Adipocyte (in vitro differentiated cells): ENCODE results near the gene RNU5D-1.
"Not testable (repeated sequence)": the region's sequence is repeated elsewhere in the genome, so short reads cannot be mapped to it uniquely, and the experiment has no call there.

Experiments
- DNase-seq: peaks from one replicate; pipeline ENCODE4 v3.0.0-alpha.2; 2015; ENCODE audit warnings: low read depth
- H3K27me3 ChIP-seq: replicated peaks from 2 replicates; pipeline ENCODE4 v1.7.0; 2013; ENCODE audit warnings: mild to moderate bottlenecking, low read length, moderate library complexity; ENCODE audit not compliant: control insufficient read depth, insufficient read depth
- H3K36me3 ChIP-seq: 2 replicates; pipeline ENCODE4 v1.7.0; 2013; ENCODE audit warnings: low read length, mild to moderate bottlenecking, moderate library complexity; ENCODE audit not compliant: control insufficient read depth, insufficient read depth, severe bottlenecking
- H3K4me1 ChIP-seq: 2 replicates; pipeline ENCODE4 v1.7.0; 2013; ENCODE audit warnings: mild to moderate bottlenecking, low read length, moderate library complexity; ENCODE audit not compliant: control insufficient read depth, insufficient read depth
- H3K4me3 ChIP-seq: 2 replicates; pipeline ENCODE4 v1.7.0; 2013; ENCODE audit warnings: mild to moderate bottlenecking, low read length, moderate library complexity
- H3K9ac ChIP-seq: 2 replicates; pipeline ENCODE4 v1.7.0; 2013; ENCODE audit warnings: mild to moderate bottlenecking, low read length, moderate library complexity
- H3K9me3 ChIP-seq: 2 replicates; pipeline ENCODE4 v1.7.0; 2013; ENCODE audit warnings: mild to moderate bottlenecking, low read length, moderate library complexity; ENCODE audit not compliant: control insufficient read depth

RNU5D-1 gene

GRCh38 chr1:44730741-44731512 lies at the start of gene RNU5D-1:
TSS of gene RNU5D-1 (minus strand) at chr1:44731170.
- Histone ChIP-seq H3K4me3 (peak within 1 kb of the TSS; percentile 61), H3K9ac (peak within 1 kb of the TSS; percentile 86), H3K27me3 (no peaks in the 10 kb centered on the region), H3K4me1 (peaks cover 24% of the 10 kb centered on the region), H3K36me3 (no peaks in the 10 kb centered on the region), H3K9me3 (no peaks in the 10 kb centered on the region)
- peak; percentile 99 for DNase-seq

DNA sequence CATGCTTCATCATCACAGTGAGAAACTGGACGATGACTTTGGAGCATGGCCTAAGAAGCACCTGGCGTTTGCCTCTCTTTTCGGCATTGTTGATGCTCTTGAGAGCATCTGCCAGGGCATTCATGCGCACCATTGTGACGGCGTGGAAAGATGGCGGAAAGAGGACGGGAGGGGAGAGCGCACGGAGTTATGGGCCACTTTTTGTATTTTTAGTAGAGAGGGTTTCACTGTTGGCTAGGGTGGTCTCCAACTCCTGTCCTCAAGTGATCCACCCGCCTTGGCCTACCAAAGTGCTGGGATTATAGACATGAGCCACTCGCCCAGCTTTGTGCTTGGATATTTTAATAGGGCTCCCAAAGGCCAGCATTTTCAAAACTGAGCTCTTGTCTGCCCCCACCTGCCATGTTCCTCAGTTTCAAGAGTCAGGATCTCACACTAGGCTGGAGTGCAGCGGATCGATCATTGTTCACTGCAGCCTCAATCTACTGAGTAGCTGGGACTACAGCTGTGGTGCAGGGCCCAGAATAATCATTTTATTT lies 49.7 kb upstream of the RNU5D-1 start:
- H3K4me1 ChIP-seq, result peaks cover 27% of the 10 kb centered on the region
- no peak for DNase-seq
- peaks cover 51% of the 10 kb centered on the region for H3K36me3 ChIP-seq
- no peaks in the 10 kb centered on the region for H3K27me3 ChIP-seq
- H3K9me3 ChIP-seq, result no peaks in the 10 kb centered on the region
- H3K9ac ChIP-seq, result no peak overlapping the region
- no peak overlapping the region for H3K4me3 ChIP-seq

GRCh38 chr1:44778705-44779576 lies 48.0 kb upstream of the RNU5D-1 start:
- no peak for DNase-seq
- H3K9me3 ChIP-seq, result no peaks in the 10 kb centered on the region
- H3K9ac ChIP-seq, result peak overlapping the region; percentile 97
- H3K4me3 ChIP-seq, result no peak overlapping the region
- H3K36me3 ChIP-seq, result peaks cover 51% of the 10 kb centered on the region
- no peaks in the 10 kb centered on the region for H3K27me3 ChIP-seq
- peaks cover 33% of the 10 kb centered on the region for H3K4me1 ChIP-seq

- no peaks in the 10 kb centered on the region for H3K27me3 ChIP-seq
- H3K4me3 ChIP-seq, result peak overlapping the region; percentile 89
- H3K4me1 ChIP-seq, result peaks cover 29% of the 10 kb centered on the region
- peaks cover 51% of the 10 kb centered on the region for H3K36me3 ChIP-seq
- DNase-seq, result no peak
- H3K9me3 ChIP-seq, result no peaks in the 10 kb centered on the region
- peak overlapping the region; percentile 97 for H3K9ac ChIP-seq
These were observed 47.1 kb upstream of the RNU5D-1 start for GRCh38 chr1:44777969-44778635.

DNA sequence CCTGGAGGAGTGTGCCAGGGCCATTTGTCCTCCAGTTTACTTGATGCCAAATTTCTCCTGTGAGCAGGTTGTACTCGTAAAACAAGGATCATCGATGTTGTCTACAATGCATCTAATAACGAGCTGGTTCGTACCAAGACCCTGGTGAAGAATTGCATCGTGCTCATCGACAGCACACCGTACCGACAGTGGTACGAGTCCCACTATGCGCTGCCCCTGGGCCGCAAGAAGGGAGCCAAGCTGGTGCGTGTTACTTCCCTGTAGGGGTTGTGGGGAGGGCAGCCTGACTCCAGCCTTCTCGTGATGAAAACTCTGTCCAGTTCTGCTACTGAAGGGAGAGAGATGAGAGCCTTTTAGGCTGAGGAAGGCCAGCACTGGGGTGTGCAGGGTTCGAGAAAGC lies 46.6 kb upstream of the RNU5D-1 start:
- Histone ChIP-seq H3K4me1 (peaks cover 29% of the 10 kb centered on the region), H3K27me3 (no peaks in the 10 kb centered on the region), H3K9me3 (no peaks in the 10 kb centered on the region), H3K4me3 (peak overlapping the region; percentile 89), H3K9ac (peak overlapping the region; percentile 97), H3K36me3 (peaks cover 51% of the 10 kb centered on the region)
- DNase-seq, result no peak

DNA sequence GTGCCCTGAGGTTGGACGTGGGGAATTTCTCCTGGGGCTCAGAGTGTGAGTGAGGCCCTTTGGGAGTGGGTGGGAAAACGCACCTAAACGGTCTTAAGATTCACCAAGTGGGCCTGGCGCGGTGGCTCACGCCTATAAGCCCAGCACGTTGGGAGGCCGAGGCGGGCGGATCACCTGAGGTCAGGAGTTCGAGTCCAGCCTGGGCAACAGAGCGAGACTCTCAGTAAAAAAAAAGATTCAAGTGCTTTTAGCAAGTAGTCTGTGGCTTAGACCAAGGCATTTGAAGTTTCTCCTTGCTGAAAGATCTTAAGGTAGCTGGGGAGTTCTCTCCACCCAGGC lies 45.7 kb upstream of the RNU5D-1 start:
- peaks cover 51% of the 10 kb centered on the region for H3K36me3 ChIP-seq
- peak overlapping the region; percentile 97 for H3K9ac ChIP-seq
- no peak for DNase-seq
- H3K27me3 ChIP-seq, result no peaks in the 10 kb centered on the region
- H3K9me3 ChIP-seq, result no peaks in the 10 kb centered on the region
- peaks cover 29% of the 10 kb centered on the region for H3K4me1 ChIP-seq
- H3K4me3 ChIP-seq, result peak overlapping the region; percentile 89

DNA sequence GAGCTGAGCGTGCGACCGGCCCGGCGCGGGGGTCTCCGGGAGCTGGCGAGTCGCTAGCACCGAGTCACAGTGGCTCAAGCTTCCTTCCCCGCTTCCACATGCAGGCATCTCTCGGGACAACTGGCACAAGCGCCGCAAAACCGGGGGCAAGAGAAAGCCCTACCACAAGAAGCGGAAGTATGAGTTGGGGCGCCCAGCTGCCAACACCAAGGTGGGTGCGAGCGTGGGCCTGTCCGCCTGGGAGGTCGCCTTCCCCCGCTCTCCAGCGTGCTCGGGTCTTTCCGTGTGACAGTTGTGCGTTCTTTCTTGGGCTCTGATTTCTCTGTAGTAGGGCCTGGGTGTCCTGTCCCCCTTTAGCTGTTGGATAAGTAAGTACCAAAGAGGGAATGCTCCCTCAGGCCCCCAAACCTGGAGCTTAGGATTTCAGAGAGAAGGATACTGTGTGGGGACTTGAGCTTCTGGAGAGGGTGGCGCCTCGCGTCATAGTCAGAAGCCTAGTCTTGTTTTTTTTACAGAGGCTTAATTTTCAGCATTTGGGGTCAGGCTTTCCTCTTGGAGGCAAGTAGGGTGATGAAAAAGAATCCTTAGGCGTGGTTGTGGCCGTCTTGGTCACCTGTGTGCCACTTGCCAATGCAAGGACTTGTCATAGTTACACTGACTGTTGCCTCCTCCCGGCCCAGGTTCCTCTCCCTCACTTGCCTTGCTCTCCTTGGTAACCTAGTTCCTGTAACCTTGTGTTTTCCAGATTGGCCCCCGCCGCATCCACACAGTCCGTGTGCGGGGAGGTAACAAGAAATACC lies 45.2 kb upstream of the RNU5D-1 start:
- DNase-seq, result peak; percentile 40
- Histone ChIP-seq H3K36me3 (peaks cover 47% of the 10 kb centered on the region), H3K27me3 (no peaks in the 10 kb centered on the region), H3K4me1 (peaks cover 29% of the 10 kb centered on the region), H3K9ac (peak overlapping the region; percentile 97), H3K4me3 (peak overlapping the region; percentile 89), H3K9me3 (no peaks in the 10 kb centered on the region)

GRCh38 chr1:44775078-44775929 lies 44.3 kb upstream of the RNU5D-1 start, which contains the start of gene RPS8:
TSS of gene RPS8 (plus strand) at chr1:44775540. CDS start at chr1:44775597, 57 bp downstream.
- peaks cover 39% of the 10 kb centered on the region for H3K36me3 ChIP-seq
- H3K4me1 ChIP-seq, result peaks cover 29% of the 10 kb centered on the region
- H3K9me3 ChIP-seq, result no peaks in the 10 kb centered on the region
- H3K4me3 ChIP-seq, result peak within 1 kb of the TSS; percentile 89
- DNase-seq, result peak; percentile 98
- no peaks in the 10 kb centered on the region for H3K27me3 ChIP-seq
- H3K9ac ChIP-seq, result peak within 1 kb of the TSS; percentile 97

- H3K9me3 ChIP-seq, H3K36me3 ChIP-seq, H3K27me3 ChIP-seq: not testable (repeated sequence)
These were observed 35.5 kb upstream of the RNU5D-1 start for GRCh38 chr1:44766421-44766820.

GRCh38 chr1:44760876-44761275 lies 29.9 kb upstream of the RNU5D-1 start:
- H3K27me3 ChIP-seq, result no peaks in the 10 kb centered on the region
- H3K4me1 ChIP-seq, result no peaks in the 10 kb centered on the region
- no peaks in the 10 kb centered on the region for H3K36me3 ChIP-seq
- H3K9ac ChIP-seq, result no peak overlapping the region
- H3K9me3 ChIP-seq, result no peaks in the 10 kb centered on the region
- no peak overlapping the region for H3K4me3 ChIP-seq
- no peak for DNase-seq

More at GRCh38 chr1:44766421-44766820, 35.5 kb upstream of the RNU5D-1 start:
- DNase-seq, H3K4me3 ChIP-seq, H3K9ac ChIP-seq, H3K4me1 ChIP-seq: not testable (repeated sequence)
